Activated CD4-positive, alpha-beta T cell treated with anti-CD3 and anti-CD28 coated beads, Interleukin-2, amount 10 ng/mL, durations not matched to agents 7 days and 5 days (primary cell): ENCODE measurements around the gene PARD3. TPM values are rescaled to one million over a fixed set of nuclear protein-coding genes. Genes with fewer than 3 reads are reported as not detected.

ENCODE experiments used
- CTCF ChIA-PET: fragments of 350-600 bp; sonication (Branson Sonifier 250); formaldehyde crosslinking; loops from one replicate; lab custom pipeline; 2021; ENCODE audit warnings: antibody characterized with exemption; lab: Charles Lee
- POLR2A ChIA-PET: fragments of 350-600 bp; sonication (Branson Sonifier 250); formaldehyde crosslinking; loops from one replicate; lab custom pipeline; 2021; ENCODE audit warnings: antibody characterized with exemption; lab: Charles Lee
- DNase-seq: peaks from one replicate; pipeline ENCODE4 v3.0.0-alpha.2; 2020
- H3K27ac Mint-ChIP-seq: one replicate; pipeline ENCODE4 v1.8.0; 2021; ENCODE audit warnings: mild to moderate bottlenecking, moderate library complexity, mixed read lengths
- H3K27me3 Mint-ChIP-seq: one replicate; pipeline ENCODE4 v1.8.0; 2021; ENCODE audit warnings: mixed read lengths
- H3K36me3 Mint-ChIP-seq: one replicate; pipeline ENCODE4 v1.8.0; 2021; ENCODE audit warnings: low read depth, mixed read lengths
- H3K4me1 Mint-ChIP-seq: one replicate; pipeline ENCODE4 v1.8.0; 2021; ENCODE audit warnings: mixed read lengths
- H3K4me3 Mint-ChIP-seq: one replicate; pipeline ENCODE4 v1.8.0; 2021; ENCODE audit warnings: mild to moderate bottlenecking, moderate library complexity, mixed read lengths
- H3K9me3 Mint-ChIP-seq: one replicate; pipeline ENCODE4 v1.8.0; 2021; ENCODE audit warnings: mixed read lengths
- total RNA-seq, 2 experiments: library from RNA; stranded (reverse); gene quantifications; one replicate each; pipeline ENCODE4 v1.2.3, GENCODE V29; 2021

Gene PARD3
- total RNA-seq, 2 experiments from 2014 or later: 1.0 to 1.2 TPM

DNA sequence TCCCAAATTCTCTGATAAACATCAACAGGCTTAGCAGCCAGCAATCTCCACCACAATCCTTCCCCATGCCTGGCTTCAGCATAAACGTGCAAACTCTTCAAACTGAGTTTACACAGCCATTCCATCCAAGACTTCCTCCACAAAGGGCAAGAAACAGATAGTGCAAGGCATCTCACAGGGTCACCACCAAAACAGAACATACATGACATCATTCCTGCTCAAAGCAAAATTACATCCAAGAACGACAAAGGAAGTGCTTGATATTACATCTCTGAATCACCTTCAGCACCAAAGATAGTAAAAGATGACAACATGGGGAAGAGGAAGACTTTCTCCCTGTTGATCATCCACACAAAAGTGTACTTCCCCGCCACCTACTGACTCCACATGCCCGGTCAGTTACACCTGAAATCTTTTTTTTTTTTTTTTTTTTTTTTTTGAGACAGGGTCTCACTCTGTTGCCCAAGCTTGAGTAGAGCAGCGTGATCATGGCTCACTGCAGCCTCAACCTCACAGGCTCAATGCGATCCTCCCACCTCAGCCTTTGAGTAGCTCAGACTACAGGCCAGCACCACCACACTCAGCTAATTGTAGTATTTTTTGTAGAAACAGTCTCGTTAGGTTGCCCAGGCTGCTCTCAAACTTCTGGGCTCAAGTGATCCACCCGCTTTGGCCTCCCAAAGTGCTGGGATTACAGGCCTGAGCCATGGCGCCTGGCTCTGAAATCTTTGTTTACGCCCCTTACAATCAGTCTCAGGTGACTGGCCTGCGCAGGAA lies 127.5 kb downstream of the PARD3 start:
- H3K4me1 Mint-ChIP-seq: no peaks in the 10 kb centered on the region
- CTCF ChIA-PET: no interaction called here

DNA sequence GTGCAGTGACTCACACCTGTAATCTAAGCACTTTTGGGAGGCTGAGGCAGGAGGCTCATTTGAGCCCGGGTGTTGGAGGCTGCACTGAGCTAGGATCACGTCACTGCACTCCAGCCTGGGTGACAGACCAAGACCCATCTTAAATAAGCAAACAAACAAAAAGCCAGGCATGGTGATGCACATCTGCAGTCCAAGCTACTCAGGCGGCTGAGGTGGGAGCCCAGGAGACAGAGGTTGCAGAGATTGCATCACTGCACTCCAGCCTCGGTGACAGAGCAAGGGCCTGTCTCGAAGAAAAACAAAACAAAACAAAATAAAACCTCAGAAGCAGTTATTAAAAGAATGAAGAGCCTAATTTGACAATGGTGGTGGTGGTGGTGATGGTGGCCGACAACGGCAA lies 132.5 kb downstream of the PARD3 start:
- Mint-ChIP-seq H3K27me3 (peaks cover 3% of the 10 kb centered on the region), H3K27ac (no peak overlapping the region), H3K4me1 (no peaks in the 10 kb centered on the region), H3K9me3 (no peaks in the 10 kb centered on the region), H3K4me3 (no peak overlapping the region), H3K36me3 (no peaks in the 10 kb centered on the region)
- ChIA-PET CTCF (no interaction called here), POLR2A (no interaction called here)
- no peak for DNase-seq

More for the DNA sequence above, 127.5 kb downstream of the PARD3 start:
- Mint-ChIP-seq H3K27ac (no peak overlapping the region), H3K9me3 (no peaks in the 10 kb centered on the region), H3K36me3 (no peaks in the 10 kb centered on the region), H3K4me3 (no peak overlapping the region), H3K27me3 (peaks cover 7% of the 10 kb centered on the region)
- POLR2A ChIA-PET: no interaction called here
- DNase-seq: no peak

DNA sequence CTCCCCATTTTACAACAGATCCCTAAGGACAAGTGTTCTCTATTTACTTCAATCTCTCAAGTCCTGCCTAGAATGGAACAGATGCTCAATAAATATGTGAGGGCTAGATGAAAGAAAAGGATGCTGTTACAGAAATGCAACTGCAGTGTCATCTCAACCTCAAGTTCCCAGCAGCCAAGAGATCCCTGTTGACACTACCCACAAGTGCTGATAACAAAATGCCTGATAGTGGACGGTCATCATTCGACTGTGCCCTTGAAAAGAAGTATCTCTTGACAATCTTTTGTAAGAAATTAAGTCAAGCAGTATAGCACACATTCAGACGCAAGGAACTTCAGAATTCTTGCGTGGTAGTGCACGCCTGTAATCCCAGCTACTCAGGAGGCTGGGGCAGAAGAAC lies 133.2 kb downstream of the PARD3 start:
- Mint-ChIP-seq H3K27ac (no peak overlapping the region), H3K36me3 (no peaks in the 10 kb centered on the region), H3K4me3 (no peak overlapping the region), H3K9me3 (no peaks in the 10 kb centered on the region), H3K27me3 (peaks cover 6% of the 10 kb centered on the region), H3K4me1 (no peaks in the 10 kb centered on the region)
- ChIA-PET CTCF (no interaction called here), POLR2A (no interaction called here)
- DNase-seq: no peak

DNA sequence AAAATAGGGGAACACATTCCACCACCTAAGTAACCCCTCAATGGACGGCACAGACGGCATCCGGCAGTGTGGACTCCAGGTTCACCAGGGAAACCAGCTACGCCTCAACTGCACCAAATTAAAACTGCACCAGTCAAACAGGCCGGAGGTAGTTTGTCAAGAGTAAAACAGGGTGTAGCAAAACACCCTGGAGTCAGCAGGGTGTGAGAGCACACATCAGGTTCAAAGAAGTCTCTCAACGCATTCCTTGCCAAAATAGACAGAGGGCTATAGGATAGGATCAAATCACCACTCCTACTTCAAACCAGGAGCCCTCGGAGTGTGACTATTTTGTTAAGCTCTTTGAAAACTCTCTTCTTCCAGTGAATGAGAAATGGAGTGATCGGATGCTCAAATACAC lies 135.9 kb downstream of the PARD3 start:
- ChIA-PET POLR2A (no interaction called here), CTCF (interaction anchor here (0.6 kb wide), 1 partner anchor 488 kb away, joined by 4 read pairs; no protein-coding TSS in a partner anchor)
- H3K9me3 Mint-ChIP-seq: no peaks in the 10 kb centered on the region
- H3K36me3 Mint-ChIP-seq: no peaks in the 10 kb centered on the region
- H3K4me1 Mint-ChIP-seq: no peaks in the 10 kb centered on the region
- no peak for DNase-seq
- no peak overlapping the region for H3K27ac Mint-ChIP-seq
- H3K27me3 Mint-ChIP-seq: peaks cover 3% of the 10 kb centered on the region
- H3K4me3 Mint-ChIP-seq: no peak overlapping the region

DNA sequence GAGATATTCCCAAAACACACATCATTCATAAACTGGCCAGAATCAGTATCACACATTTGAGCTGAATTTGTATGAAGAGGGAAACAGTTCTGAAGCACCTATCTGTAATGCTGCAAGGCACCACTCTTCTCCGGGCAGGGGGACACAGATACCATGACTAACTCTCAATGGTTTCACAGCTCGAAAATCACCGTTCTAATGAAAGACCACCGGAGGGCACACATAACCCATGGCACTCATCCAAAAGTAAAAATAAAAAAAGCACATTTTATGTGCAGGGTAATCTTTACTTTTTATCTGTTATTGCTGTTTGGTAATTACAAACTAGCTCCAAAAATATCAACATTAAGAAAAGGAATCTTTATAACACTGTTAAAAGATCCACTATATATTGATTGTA lies 137.5 kb downstream of the PARD3 start:
- no peaks in the 10 kb centered on the region for H3K9me3 Mint-ChIP-seq
- no peaks in the 10 kb centered on the region for H3K4me1 Mint-ChIP-seq
- H3K27ac Mint-ChIP-seq: no peak overlapping the region
- no peak for DNase-seq
- ChIA-PET POLR2A (no interaction called here), CTCF (no interaction called here)
- H3K27me3 Mint-ChIP-seq: peaks cover 5% of the 10 kb centered on the region
- H3K4me3 Mint-ChIP-seq: no peak overlapping the region
- no peaks in the 10 kb centered on the region for H3K36me3 Mint-ChIP-seq

DNA sequence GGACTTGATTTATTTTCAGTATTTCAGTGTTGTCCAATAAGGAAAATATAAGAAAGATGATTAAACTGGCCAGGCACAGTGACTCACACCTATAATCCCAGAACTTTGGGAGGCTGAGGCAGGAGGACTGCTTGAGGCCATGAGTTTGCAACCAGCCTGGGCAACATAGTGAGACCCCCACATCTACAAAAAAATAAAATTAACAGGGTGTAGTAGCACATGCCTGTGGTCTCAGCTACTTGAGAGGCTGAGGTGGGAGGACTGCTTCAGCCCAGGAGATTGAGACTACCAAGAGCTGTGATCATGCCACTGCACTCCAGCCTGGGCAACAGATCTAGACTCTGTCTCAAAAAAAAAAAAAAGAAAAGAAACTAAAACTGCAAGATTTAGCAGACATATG lies 138.0 kb downstream of the PARD3 start:
- CTCF ChIA-PET: no interaction called here
- H3K27ac Mint-ChIP-seq: no peak overlapping the region
- no peaks in the 10 kb centered on the region for H3K4me1 Mint-ChIP-seq
- DNase-seq: no peak
- H3K36me3 Mint-ChIP-seq: no peaks in the 10 kb centered on the region
- H3K9me3 Mint-ChIP-seq: no peaks in the 10 kb centered on the region
- POLR2A ChIA-PET: no interaction called here
- H3K27me3 Mint-ChIP-seq: peaks cover 5% of the 10 kb centered on the region
- no peak overlapping the region for H3K4me3 Mint-ChIP-seq

DNA sequence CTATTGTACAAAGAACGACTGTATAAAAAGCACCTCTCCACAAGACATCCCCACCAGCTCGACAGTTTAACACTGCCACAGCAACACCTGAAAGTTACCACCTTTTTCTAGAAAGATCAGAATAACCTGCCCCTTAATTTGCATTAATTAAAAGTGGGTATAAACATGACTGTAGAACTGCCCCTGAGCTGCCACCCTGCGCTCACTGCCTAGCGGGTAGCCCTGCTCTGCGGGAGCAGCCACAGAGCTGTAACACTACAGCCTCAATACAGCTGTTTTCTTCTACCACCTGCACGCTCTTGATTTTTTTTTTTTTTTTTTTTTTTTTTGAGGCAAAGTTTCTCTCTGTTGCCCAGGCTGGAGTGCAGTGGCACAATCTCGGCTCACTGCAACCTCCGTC lies 140.9 kb downstream of the PARD3 start:
- Mint-ChIP-seq H3K27ac (no peak overlapping the region), H3K4me3 (no peak overlapping the region), H3K36me3 (no peaks in the 10 kb centered on the region), H3K9me3 (no peaks in the 10 kb centered on the region), H3K27me3 (peaks cover 6% of the 10 kb centered on the region), H3K4me1 (no peaks in the 10 kb centered on the region)
- DNase-seq: no peak
- ChIA-PET POLR2A (no interaction called here), CTCF (no interaction called here)

DNA sequence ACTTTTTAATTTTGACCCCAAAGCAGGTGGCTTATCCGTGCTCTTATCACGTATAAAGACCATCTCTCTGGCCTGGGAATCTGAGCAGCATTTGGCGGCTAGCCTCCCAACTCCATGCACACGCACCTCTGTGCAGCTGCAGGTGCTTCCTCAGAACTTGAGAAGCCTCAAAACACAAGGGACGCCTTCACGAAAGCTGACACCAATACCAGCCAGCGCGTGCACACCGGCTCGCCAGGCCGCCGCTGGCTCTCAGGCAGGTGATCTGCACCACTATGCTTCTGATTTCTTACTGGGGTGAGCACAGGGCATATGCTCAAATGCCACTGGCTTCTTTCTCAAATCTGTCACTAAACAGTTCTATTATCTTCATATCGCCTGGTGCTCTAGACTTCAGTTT lies 145.0 kb downstream of the PARD3 start:
- H3K4me1 Mint-ChIP-seq: no peaks in the 10 kb centered on the region

DNA sequence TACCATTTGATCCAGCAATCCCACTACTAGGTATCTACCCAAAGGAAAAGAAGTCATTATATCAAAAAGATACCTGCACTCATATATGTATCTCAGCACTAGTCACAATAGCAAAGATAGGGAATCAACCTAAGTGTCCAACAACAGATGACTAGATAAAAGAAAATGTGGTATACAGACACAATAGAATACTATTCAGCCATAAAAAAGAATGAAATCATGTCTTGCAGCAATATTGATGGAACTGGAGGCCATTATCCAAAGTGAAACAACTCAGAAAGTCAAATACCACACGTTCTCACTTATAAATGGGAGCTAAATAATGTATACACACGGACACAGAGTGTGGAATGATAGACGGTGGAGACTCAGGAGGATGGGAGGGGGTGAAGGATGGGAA lies 146.0 kb downstream of the PARD3 start:
- Mint-ChIP-seq H3K36me3 (no peaks in the 10 kb centered on the region), H3K27ac (no peak overlapping the region), H3K4me1 (no peaks in the 10 kb centered on the region), H3K27me3 (peaks cover 3% of the 10 kb centered on the region), H3K9me3 (no peaks in the 10 kb centered on the region), H3K4me3 (no peak overlapping the region)
- CTCF ChIA-PET: no interaction called here
- POLR2A ChIA-PET: no interaction called here
- DNase-seq: no peak

More for the DNA sequence above, 145.0 kb downstream of the PARD3 start:
- Mint-ChIP-seq H3K4me3 (no peak overlapping the region), H3K27ac (no peak overlapping the region), H3K36me3 (no peaks in the 10 kb centered on the region), H3K9me3 (no peaks in the 10 kb centered on the region), H3K27me3 (peaks cover 4% of the 10 kb centered on the region)
- ChIA-PET CTCF (no interaction called here), POLR2A (no interaction called here)
- no peak for DNase-seq

DNA sequence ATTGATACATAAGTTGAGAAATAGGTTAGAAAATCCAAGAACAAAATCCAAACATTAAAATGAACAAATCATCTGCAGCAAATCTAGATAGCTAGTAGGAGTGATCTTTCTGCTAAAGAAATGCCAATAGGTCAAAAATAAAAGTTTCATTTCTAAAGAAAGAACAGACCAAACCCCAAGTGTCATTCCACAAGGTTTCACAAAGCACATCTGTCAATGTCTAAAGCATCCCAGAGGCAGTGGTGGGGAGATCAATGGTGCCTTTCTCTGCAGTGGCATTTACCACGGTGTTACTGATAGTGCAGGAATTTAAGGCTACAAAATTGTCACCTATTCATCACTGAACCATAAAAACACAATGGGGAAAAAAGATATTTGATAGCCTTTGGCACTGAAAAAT lies 147.9 kb downstream of the PARD3 start:
- CTCF ChIA-PET: no interaction called here
- Mint-ChIP-seq H3K27ac (no peak overlapping the region), H3K36me3 (no peaks in the 10 kb centered on the region), H3K27me3 (peaks cover 5% of the 10 kb centered on the region), H3K4me3 (no peak overlapping the region), H3K9me3 (no peaks in the 10 kb centered on the region), H3K4me1 (no peaks in the 10 kb centered on the region)
- POLR2A ChIA-PET: no interaction called here
- no peak for DNase-seq

DNA sequence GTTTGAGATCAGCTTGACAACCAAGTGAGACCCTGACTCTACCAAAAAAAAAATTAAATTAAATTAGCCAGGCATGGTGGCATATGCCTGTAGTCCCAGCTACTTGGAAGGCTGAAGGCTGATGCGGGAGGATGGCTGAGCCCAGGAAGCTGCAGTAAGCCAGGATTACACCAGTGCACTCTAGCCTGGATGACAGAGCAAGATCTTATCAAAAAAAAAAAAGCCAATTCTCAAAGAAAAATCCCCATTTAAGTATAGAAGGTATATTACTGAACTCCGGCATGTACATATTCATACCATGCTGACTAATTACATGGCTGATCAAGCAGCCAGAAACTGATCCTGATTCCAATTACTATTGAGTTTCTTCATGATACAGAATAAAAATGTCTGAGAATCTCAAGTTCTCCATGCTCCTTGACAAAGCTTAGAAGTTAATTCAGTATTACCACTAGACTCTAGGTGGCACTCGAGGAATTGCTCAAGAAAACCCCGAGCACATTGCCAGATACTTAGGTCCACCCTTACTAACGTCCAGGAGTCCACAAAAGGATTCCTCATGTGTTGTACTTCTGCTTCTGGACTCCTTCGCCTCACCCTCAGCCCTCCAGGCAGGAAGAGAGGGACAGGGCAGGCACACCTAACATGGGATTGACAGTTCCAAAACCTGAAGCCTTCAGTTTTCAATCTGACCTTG lies 148.9 kb downstream of the PARD3 start:
- no peak overlapping the region for H3K4me3 Mint-ChIP-seq
- POLR2A ChIA-PET: no interaction called here
- no peaks in the 10 kb centered on the region for H3K36me3 Mint-ChIP-seq

DNA sequence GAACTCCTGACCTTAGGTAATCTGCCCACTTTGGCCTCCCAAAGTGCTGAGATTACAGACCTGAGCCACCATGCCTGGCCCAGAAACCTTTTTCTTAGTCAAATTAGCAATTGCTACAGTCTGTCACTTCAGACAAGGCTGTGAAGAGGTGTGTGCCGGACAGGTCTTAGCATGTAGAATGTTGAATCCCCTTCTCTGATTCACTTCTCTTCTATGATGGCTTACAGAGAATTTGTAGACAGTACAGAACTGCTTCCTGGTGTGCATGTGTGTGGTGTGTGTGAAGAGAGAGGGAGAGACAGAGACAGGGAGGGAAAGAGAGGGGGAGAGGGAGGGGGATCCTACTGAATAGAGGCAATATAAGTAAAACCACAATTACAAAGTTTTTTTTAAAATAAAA lies 150.4 kb downstream of the PARD3 start:
- no peak overlapping the region for H3K4me3 Mint-ChIP-seq
- no peaks in the 10 kb centered on the region for H3K36me3 Mint-ChIP-seq
- ChIA-PET CTCF (no interaction called here), POLR2A (no interaction called here)
- H3K27ac Mint-ChIP-seq: no peak overlapping the region
- no peak for DNase-seq
- peaks cover 3% of the 10 kb centered on the region for H3K4me1 Mint-ChIP-seq
- peaks cover 5% of the 10 kb centered on the region for H3K27me3 Mint-ChIP-seq
- no peaks in the 10 kb centered on the region for H3K9me3 Mint-ChIP-seq

More for the DNA sequence above, 148.9 kb downstream of the PARD3 start:
- Mint-ChIP-seq H3K9me3 (no peaks in the 10 kb centered on the region), H3K27me3 (peaks cover 5% of the 10 kb centered on the region), H3K27ac (no peak overlapping the region), H3K4me1 (peaks cover 3% of the 10 kb centered on the region)
- no peak for DNase-seq
- CTCF ChIA-PET: no interaction called here

DNA sequence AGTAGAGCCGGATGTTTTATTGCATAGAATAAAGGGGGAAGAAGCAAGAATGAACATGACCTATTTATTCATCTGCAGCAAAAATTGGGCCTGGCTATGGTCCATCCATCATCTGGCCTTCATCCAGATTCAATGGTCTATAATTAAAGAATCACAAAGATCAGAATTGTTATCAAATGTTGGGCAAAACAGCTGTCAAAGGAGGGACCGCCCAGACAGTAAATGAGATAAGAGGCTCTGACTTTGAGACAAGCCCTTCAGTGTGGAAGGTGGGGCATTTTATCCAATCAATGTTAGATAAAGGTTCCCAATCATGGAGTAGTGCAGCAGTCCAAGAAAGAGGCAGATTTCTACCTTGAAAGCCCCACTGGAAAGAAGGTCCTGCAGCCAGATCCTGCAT lies 153.5 kb downstream of the PARD3 start:
- CTCF ChIA-PET: no interaction called here
- POLR2A ChIA-PET: no interaction called here
- H3K27me3 Mint-ChIP-seq: peaks cover 3% of the 10 kb centered on the region
- H3K27ac Mint-ChIP-seq: no peak overlapping the region
- H3K9me3 Mint-ChIP-seq: no peaks in the 10 kb centered on the region
- H3K4me1 Mint-ChIP-seq: peaks cover 3% of the 10 kb centered on the region
- H3K36me3 Mint-ChIP-seq: no peaks in the 10 kb centered on the region
- no peak overlapping the region for H3K4me3 Mint-ChIP-seq
- DNase-seq: no peak
